ENCODE results near the gene DLG1. TPM values are rescaled to one million over a fixed set of nuclear protein-coding genes. Genes with fewer than 3 reads are reported as not detected.
"Not testable (repeated sequence)": the region's sequence is repeated elsewhere in the genome, so short reads cannot be mapped to it uniquely, and the experiment has no call there.

DLG1 gene
- total and polyA plus RNA-seq, 4 experiments from 2014 or later: 21.4 to 92.1 (median 61.2) TPM

DNA sequence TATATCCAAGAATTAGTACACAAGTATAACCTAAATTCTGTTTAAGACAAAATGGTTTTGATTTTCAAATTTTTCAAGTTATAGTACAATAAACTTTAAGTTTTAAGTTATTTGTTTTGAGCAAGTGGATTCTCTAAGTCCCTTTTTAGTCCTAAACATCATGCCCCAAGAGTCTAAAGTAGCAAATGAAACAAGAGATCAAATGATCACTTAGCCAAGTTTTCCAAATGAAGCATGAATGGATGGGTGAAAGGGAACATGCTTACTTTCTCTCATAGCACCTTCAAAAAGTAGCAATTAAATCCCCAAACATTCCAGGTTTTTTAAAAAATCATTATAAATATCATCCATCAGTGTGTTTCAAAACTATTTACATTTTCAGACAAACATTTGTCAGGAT, 19.5 kb downstream of the DLG1 start:
- Histone ChIP-seq H3K9me3 (ENCODE audit: control insufficient read depth in 1 of 2, low read length in 2 of 2) (no peaks in the 10 kb centered on the region), H3K4me3 (ENCODE audit: low read length in 2 of 2) (no peak overlapping the region), H3K27me3 (ENCODE audit: insufficient read depth, low read length) (no peaks in the 10 kb centered on the region), H3K36me3 (ENCODE audit: insufficient read depth, low read length) (peaks cover 18% of the 10 kb centered on the region), H3K27ac (ENCODE audit: low read depth, low read length) (no peak overlapping the region), H3K4me1 (ENCODE audit: insufficient read depth, low read length) (peaks cover 15% of the 10 kb centered on the region)
- intact Hi-C loops (cut with micrococcal nuclease): no loop called here
- CTCF ChIA-PET (ENCODE audit: partially characterized antibody): no interaction called here
- Mint-ChIP-seq H3K4me1 (peaks cover 28 to 32% (median 29%) of the 10 kb centered on the region in 4 donors), H3K27me3 (no peaks in the 10 kb centered on the region), H3K9me3 (no peaks in the 10 kb centered on the region), H3K36me3 (peaks cover 26 to 51% of the 10 kb centered on the region in 2 donors), H3K27ac (no peak overlapping the region), H3K4me3 (no peak overlapping the region)
- POLR2A ChIA-PET (ENCODE audit: partially characterized antibody): interaction anchor here (0.7 kb wide), 1 partner anchor 180 kb away, joined by 5 read pairs; no protein-coding TSS in a partner anchor
- DNase-seq: no peak

DNA sequence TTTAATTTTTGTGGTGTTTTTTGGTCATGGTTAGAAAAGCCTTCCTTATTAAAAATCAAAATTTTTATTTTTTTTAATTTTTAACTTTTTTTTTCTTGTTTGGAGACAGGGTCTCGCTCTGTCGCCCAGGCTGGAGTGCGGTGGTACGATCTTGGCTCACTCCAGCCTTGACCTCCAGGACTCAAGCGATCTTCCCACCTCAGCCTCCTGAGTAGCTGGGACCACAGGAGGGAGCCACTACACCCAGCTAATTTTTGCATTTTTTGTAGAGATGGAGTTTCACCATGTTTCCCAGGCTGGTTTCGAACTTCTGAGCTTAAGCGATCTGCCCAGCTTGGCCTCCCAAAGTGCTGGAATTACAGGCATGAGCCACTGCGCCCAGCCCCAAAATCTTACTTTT, 21.6 kb downstream of the DLG1 start:
- H3K9me3 ChIP-seq (ENCODE audit: control insufficient read depth in 1 of 2, low read length in 2 of 2); H3K4me3 Mint-ChIP-seq; CTCF ChIA-PET (ENCODE audit: partially characterized antibody); H3K9me3 Mint-ChIP-seq; H3K27ac Mint-ChIP-seq; H3K27me3 Mint-ChIP-seq; POLR2A ChIA-PET (ENCODE audit: partially characterized antibody); intact Hi-C loops (cut with micrococcal nuclease); DNase-seq; H3K4me3 ChIP-seq (ENCODE audit: low read length in 2 of 2); H3K27me3 ChIP-seq (ENCODE audit: insufficient read depth, low read length); H3K27ac ChIP-seq (ENCODE audit: low read depth, low read length): not testable (repeated sequence)
- Histone ChIP-seq H3K36me3 (ENCODE audit: insufficient read depth, low read length) (peaks cover 13% of the 10 kb centered on the region), H3K4me1 (ENCODE audit: insufficient read depth, low read length) (peaks cover 23% of the 10 kb centered on the region)
- Mint-ChIP-seq H3K36me3 (peaks cover 26 to 48% of the 10 kb centered on the region in 2 donors), H3K4me1 (peaks cover 37 to 49% (median 40%) of the 10 kb centered on the region in 4 donors)

DNA sequence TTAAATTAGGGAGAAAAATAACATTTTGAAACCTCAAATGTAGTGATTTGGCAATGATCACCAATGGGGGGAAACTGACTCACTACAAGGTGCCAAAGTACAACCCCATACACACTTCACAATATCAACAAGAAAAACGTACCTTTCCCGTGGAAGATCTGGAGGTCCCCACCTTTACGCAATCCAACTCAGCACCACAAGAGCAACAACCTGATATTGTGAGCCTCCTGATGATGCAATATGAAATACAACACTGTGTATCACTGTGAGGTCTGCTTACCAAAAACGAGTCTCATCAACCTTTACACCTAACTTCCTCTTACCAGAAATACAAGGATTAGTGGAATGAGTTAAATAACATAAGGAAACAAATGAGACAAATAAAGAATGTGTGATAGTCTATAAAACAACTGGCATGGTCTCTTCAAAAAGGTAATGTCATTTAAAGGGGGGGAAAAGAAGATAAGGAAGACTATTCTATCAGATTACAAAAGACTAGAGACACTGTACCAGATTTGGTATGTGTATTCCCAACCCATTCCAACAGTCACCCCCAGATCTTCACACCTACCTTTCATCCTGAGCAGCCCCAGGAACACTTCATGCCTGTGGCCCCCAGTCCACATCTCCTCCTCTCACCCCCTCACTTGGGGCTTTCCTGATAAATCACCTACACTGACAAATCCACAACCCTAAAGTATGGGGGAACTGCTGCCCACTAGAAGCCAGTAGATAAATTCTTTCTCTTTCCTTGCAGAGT, 27.7 kb downstream of the DLG1 start:
- intact Hi-C loops (cut with micrococcal nuclease): no loop called here
- peak overlapping the region in 5 of 7 donors; percentile 6 to 51 (median 35) for H3K27ac Mint-ChIP-seq
- peaks cover 21 to 27% of the 10 kb centered on the region in 2 donors for H3K36me3 Mint-ChIP-seq
- H3K27ac ChIP-seq (ENCODE audit: low read depth, low read length): no peak overlapping the region
- H3K4me3 Mint-ChIP-seq: no peak overlapping the region
- peaks cover 48 to 74% (median 57%) of the 10 kb centered on the region in 4 donors for H3K4me1 Mint-ChIP-seq
- H3K36me3 ChIP-seq (ENCODE audit: insufficient read depth, low read length): no peaks in the 10 kb centered on the region
- no peaks in the 10 kb centered on the region for H3K27me3 ChIP-seq (ENCODE audit: insufficient read depth, low read length)
- H3K9me3 Mint-ChIP-seq: no peaks in the 10 kb centered on the region
- H3K9me3 ChIP-seq (ENCODE audit: control insufficient read depth in 1 of 2, low read length in 2 of 2): no peaks in the 10 kb centered on the region
- H3K27me3 Mint-ChIP-seq: no peaks in the 10 kb centered on the region
- no peak for DNase-seq
- CTCF ChIA-PET (ENCODE audit: partially characterized antibody): no interaction called here
- H3K4me3 ChIP-seq (ENCODE audit: low read length in 2 of 2): no peak overlapping the region
- H3K4me1 ChIP-seq (ENCODE audit: insufficient read depth, low read length): peaks cover 28% of the 10 kb centered on the region
- POLR2A ChIA-PET (ENCODE audit: partially characterized antibody): no interaction called here

DNA sequence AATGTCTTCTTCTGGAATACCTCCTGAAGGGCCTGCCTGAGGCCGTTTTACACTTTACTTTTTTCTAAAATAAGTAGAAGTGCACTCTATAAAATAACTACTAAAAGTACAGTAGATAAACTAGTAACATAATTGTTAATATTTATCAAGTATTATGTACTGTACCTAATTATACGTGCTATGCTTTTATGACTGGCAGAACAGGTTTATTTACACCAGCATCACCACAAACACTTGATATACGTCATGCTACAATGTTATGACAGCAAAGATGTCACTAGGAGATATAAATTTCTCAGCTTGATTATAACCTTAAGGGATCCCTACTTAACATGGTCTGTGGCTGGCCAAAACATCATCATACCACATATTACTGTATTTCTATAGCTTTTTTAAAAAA, 29.4 kb downstream of the DLG1 start:
- Histone ChIP-seq H3K4me1 (ENCODE audit: insufficient read depth, low read length) (peaks cover 31% of the 10 kb centered on the region), H3K27ac (ENCODE audit: low read depth, low read length) (no peak overlapping the region), H3K9me3 (ENCODE audit: control insufficient read depth in 1 of 2, low read length in 2 of 2) (no peaks in the 10 kb centered on the region), H3K27me3 (ENCODE audit: insufficient read depth, low read length) (no peaks in the 10 kb centered on the region), H3K36me3 (ENCODE audit: insufficient read depth, low read length) (no peaks in the 10 kb centered on the region), H3K4me3 (ENCODE audit: low read length in 2 of 2) (no peak overlapping the region)
- Mint-ChIP-seq H3K4me1 (peaks cover 40 to 66% (median 50%) of the 10 kb centered on the region in 4 donors), H3K36me3 (peaks cover 21 to 22% of the 10 kb centered on the region in 2 donors), H3K27ac (no peak overlapping the region), H3K9me3 (no peaks in the 10 kb centered on the region), H3K4me3 (no peak overlapping the region), H3K27me3 (no peaks in the 10 kb centered on the region)
- ChIA-PET CTCF (ENCODE audit: partially characterized antibody) (interaction anchor here (2.6 kb wide), 1 partner anchor 12 kb away, joined by 21 read pairs; no protein-coding TSS in a partner anchor), POLR2A (ENCODE audit: partially characterized antibody) (no interaction called here)
- intact Hi-C loops (cut with micrococcal nuclease): no loop called here
- no peak for DNase-seq

DNA sequence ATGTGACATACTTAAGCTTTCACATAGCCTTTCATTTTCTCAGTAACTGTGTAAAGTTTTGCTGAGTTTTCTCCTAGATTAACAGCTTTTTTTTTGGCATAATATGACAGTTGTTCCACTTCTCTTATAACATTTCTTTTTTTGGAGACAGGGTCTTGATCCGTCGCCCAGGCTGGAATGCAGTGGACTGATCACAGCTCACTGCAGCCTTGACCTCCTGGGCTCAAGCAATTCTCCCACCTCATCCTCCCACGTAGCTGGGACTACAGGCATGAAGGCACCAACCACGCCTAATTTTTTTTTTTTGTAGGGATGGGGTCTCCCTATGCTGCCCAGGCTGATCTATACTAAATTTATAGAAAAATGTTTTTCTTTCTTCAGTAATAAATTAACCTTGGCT, 30.1 kb downstream of the DLG1 start:
- intact Hi-C loops (cut with micrococcal nuclease): no loop called here
- peaks cover 20 to 21% of the 10 kb centered on the region in 2 donors for H3K36me3 Mint-ChIP-seq
- Histone ChIP-seq H3K36me3 (ENCODE audit: insufficient read depth, low read length) (no peaks in the 10 kb centered on the region), H3K27ac (ENCODE audit: low read depth, low read length) (no peak overlapping the region), H3K9me3 (ENCODE audit: control insufficient read depth in 1 of 2, low read length in 2 of 2) (no peaks in the 10 kb centered on the region), H3K27me3 (ENCODE audit: insufficient read depth, low read length) (no peaks in the 10 kb centered on the region), H3K4me1 (ENCODE audit: insufficient read depth, low read length) (peaks cover 24% of the 10 kb centered on the region), H3K4me3 (ENCODE audit: low read length in 2 of 2) (no peak overlapping the region)
- POLR2A ChIA-PET (ENCODE audit: partially characterized antibody): interaction anchor here (0.6 kb wide), 1 partner anchor 567 kb away, joined by 3 read pairs; no protein-coding TSS in a partner anchor
- peaks cover 37 to 60% (median 46%) of the 10 kb centered on the region in 4 donors for H3K4me1 Mint-ChIP-seq
- CTCF ChIA-PET (ENCODE audit: partially characterized antibody): interaction anchor here (2.6 kb wide), 1 partner anchor 11 kb away, joined by 21 read pairs; no protein-coding TSS in a partner anchor
- H3K9me3 Mint-ChIP-seq: no peaks in the 10 kb centered on the region
- H3K27me3 Mint-ChIP-seq: no peaks in the 10 kb centered on the region
- no peak overlapping the region for H3K4me3 Mint-ChIP-seq
- peak overlapping the region in 1 of 7 donors; percentile 27 for H3K27ac Mint-ChIP-seq
- DNase-seq: no peak

DNA sequence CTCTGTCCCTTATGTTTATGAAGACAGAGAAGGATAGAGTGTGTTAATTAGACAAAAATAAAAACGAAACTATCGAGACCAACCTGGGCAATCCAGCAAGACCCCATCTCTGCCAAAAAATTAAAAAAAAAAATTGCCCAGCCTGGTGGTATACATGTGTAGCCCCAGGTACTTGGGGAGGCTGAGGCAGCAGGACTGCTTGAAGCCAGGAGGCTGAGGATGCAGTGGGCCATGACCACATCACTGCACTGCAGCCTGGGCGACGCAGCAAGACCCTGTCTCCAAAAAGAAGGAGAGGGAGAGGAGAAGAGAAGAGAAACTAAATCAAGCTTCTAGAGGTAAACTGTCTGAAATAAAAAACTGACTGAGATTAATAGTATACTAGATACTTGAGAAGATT, 32.1 kb downstream of the DLG1 start:
- Mint-ChIP-seq H3K27ac (peak overlapping the region in 2 of 7 donors; percentile 3 to 54), H3K36me3 (peaks cover 15 to 17% of the 10 kb centered on the region in 2 donors), H3K27me3 (no peaks in the 10 kb centered on the region), H3K9me3 (no peaks in the 10 kb centered on the region), H3K4me1 (peaks cover 34 to 61% (median 47%) of the 10 kb centered on the region in 4 donors), H3K4me3 (no peak overlapping the region)
- no peaks in the 10 kb centered on the region for H3K36me3 ChIP-seq (ENCODE audit: insufficient read depth, low read length)
- H3K27me3 ChIP-seq (ENCODE audit: insufficient read depth, low read length): no peaks in the 10 kb centered on the region
- intact Hi-C loops (cut with micrococcal nuclease): no loop called here
- H3K4me1 ChIP-seq (ENCODE audit: insufficient read depth, low read length): peaks cover 32% of the 10 kb centered on the region
- H3K27ac ChIP-seq (ENCODE audit: low read depth, low read length): no peak overlapping the region
- ChIA-PET CTCF (ENCODE audit: partially characterized antibody) (interaction anchor here (1.0 kb wide), 1 partner anchor 20 kb away, joined by 3 read pairs; no protein-coding TSS in a partner anchor), POLR2A (ENCODE audit: partially characterized antibody) (no interaction called here)
- no peak for DNase-seq
- H3K4me3 ChIP-seq (ENCODE audit: low read length in 2 of 2): no peak overlapping the region
- H3K9me3 ChIP-seq (ENCODE audit: control insufficient read depth in 1 of 2, low read length in 2 of 2): no peaks in the 10 kb centered on the region

DNA sequence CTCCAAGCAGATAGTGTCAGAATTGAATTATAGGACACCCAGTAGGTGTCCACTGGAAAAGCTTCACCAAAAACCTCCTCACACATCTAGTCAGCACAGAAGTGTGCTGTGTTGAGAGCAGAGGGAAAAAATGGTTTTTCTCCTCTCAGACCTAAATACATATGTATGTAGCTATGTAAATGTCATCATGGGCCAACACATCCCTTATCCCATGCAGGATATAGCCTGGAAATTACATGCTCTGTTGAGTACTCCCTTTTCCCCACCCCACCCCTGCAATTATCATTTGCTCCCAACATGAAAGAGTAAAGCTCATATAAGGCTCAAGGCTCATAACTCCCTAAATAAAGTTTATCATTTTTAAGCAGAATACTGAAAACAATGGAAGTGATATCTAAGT, 35.7 kb downstream of the DLG1 start:
- Mint-ChIP-seq H3K27me3 (no peaks in the 10 kb centered on the region), H3K36me3 (peaks cover 4 to 7% of the 10 kb centered on the region in 2 donors), H3K4me1 (peaks cover 33 to 69% (median 52%) of the 10 kb centered on the region in 4 donors), H3K27ac (peak overlapping the region in 1 of 7 donors; percentile 31), H3K4me3 (no peak overlapping the region), H3K9me3 (no peaks in the 10 kb centered on the region)
- no peak overlapping the region for H3K4me3 ChIP-seq (ENCODE audit: low read length in 2 of 2)
- H3K27ac ChIP-seq (ENCODE audit: low read depth, low read length): no peak overlapping the region
- ChIA-PET POLR2A (ENCODE audit: partially characterized antibody) (no interaction called here), CTCF (ENCODE audit: partially characterized antibody) (no interaction called here)
- no peak for DNase-seq
- no peaks in the 10 kb centered on the region for H3K27me3 ChIP-seq (ENCODE audit: insufficient read depth, low read length)
- intact Hi-C loops (cut with micrococcal nuclease): no loop called here
- H3K9me3 ChIP-seq (ENCODE audit: control insufficient read depth in 1 of 2, low read length in 2 of 2): no peaks in the 10 kb centered on the region
- no peaks in the 10 kb centered on the region for H3K36me3 ChIP-seq (ENCODE audit: insufficient read depth, low read length)
- H3K4me1 ChIP-seq (ENCODE audit: insufficient read depth, low read length): peaks cover 39% of the 10 kb centered on the region

Data from CD4-positive, alpha-beta memory T cell (primary cell).